Measurements from ENCODE around the gene TSPAN8.

Gene TSPAN8

GRCh38 chr12:71164568-71165197 is 6.9 kb upstream of the TSPAN8 start:
- no peak for DNase-seq (ENCODE audit: low read depth, low spot score)
- no CpG with 5 or more reads among the region's 5 CpGs for whole genome bisulfite sequencing (ENCODE audit: insufficient coverage, insufficient read length)
- no peak overlapping the region for H3K27ac ChIP-seq (ENCODE audit: low read length)
- no peak overlapping the region for H3K4me3 ChIP-seq (ENCODE audit: low read length)
- no peaks in the 10 kb centered on the region for H3K27me3 ChIP-seq (ENCODE audit: control insufficient read depth, insufficient read depth, low read length)
- peaks cover 3% of the 10 kb centered on the region; the same call in 1 of the 2 replicates for H3K36me3 ChIP-seq (ENCODE audit: control insufficient read depth, insufficient read depth, low read length)
- no peaks in the 10 kb centered on the region for H3K4me1 ChIP-seq (ENCODE audit: control insufficient read depth, insufficient read depth, low read length)
- H3K9me3 ChIP-seq (ENCODE audit: control insufficient read depth, insufficient read depth, low read length), result no peaks in the 10 kb centered on the region

GRCh38 chr12:71164166-71164565 is 6.4 kb upstream of the TSPAN8 start:
- Histone ChIP-seq H3K27ac (ENCODE audit: low read length) (no peak overlapping the region), H3K4me1 (ENCODE audit: control insufficient read depth, insufficient read depth, low read length) (no peaks in the 10 kb centered on the region), H3K9me3 (ENCODE audit: control insufficient read depth, insufficient read depth, low read length) (no peaks in the 10 kb centered on the region), H3K27me3 (ENCODE audit: control insufficient read depth, insufficient read depth, low read length) (no peaks in the 10 kb centered on the region), H3K4me3 (ENCODE audit: low read length) (no peak overlapping the region), H3K36me3 (ENCODE audit: control insufficient read depth, insufficient read depth, low read length) (peaks cover 3% of the 10 kb centered on the region; the same call in 1 of the 2 replicates)
- WGBS (ENCODE audit: insufficient coverage, insufficient read length), result no CpG with 5 or more reads among the region's 5 CpGs
- no peak for DNase-seq (ENCODE audit: low read depth, low spot score)

- Histone ChIP-seq H3K4me3 (ENCODE audit: low read length) (no peak overlapping the region), H3K27ac (ENCODE audit: low read length) (no peak overlapping the region), H3K36me3 (ENCODE audit: control insufficient read depth, insufficient read depth, low read length) (peaks cover 3% of the 10 kb centered on the region; the same call in 1 of the 2 replicates), H3K4me1 (ENCODE audit: control insufficient read depth, insufficient read depth, low read length) (no peaks in the 10 kb centered on the region; the same call in 1 of the 2 replicates), H3K27me3 (ENCODE audit: control insufficient read depth, insufficient read depth, low read length) (no peaks in the 10 kb centered on the region), H3K9me3 (ENCODE audit: control insufficient read depth, insufficient read depth, low read length) (no peaks in the 10 kb centered on the region)
- no peak for DNase-seq (ENCODE audit: low read depth, low spot score)
- no CpG with 5 or more reads among the region's 8 CpGs for whole genome bisulfite sequencing (ENCODE audit: insufficient coverage, insufficient read length)
Observed at GRCh38 chr12:71162832-71163763, 5.3 kb upstream of the TSPAN8 start.

GRCh38 chr12:71161591-71161990 is 3.8 kb upstream of the TSPAN8 start:
- H3K27ac ChIP-seq (ENCODE audit: low read length), result no peak overlapping the region
- DNase-seq (ENCODE audit: low read depth, low spot score), result no peak
- H3K9me3 ChIP-seq (ENCODE audit: control insufficient read depth, insufficient read depth, low read length), result no peaks in the 10 kb centered on the region
- peaks cover 3% of the 10 kb centered on the region; the same call in 1 of the 2 replicates for H3K36me3 ChIP-seq (ENCODE audit: control insufficient read depth, insufficient read depth, low read length)
- no peaks in the 10 kb centered on the region for H3K27me3 ChIP-seq (ENCODE audit: control insufficient read depth, insufficient read depth, low read length)
- WGBS (ENCODE audit: insufficient coverage, insufficient read length), result no CpG with 5 or more reads among the region's 1 CpG
- no peak overlapping the region for H3K4me3 ChIP-seq (ENCODE audit: low read length)
- no peaks in the 10 kb centered on the region; the same call in 1 of the 2 replicates for H3K4me1 ChIP-seq (ENCODE audit: control insufficient read depth, insufficient read depth, low read length)

- Histone ChIP-seq H3K27ac (ENCODE audit: low read length) (no peak overlapping the region), H3K4me3 (ENCODE audit: low read length) (no peak overlapping the region), H3K27me3 (ENCODE audit: control insufficient read depth, insufficient read depth, low read length) (no peaks in the 10 kb centered on the region), H3K4me1 (ENCODE audit: control insufficient read depth, insufficient read depth, low read length) (no peaks in the 10 kb centered on the region; the same call in 1 of the 2 replicates), H3K9me3 (ENCODE audit: control insufficient read depth, insufficient read depth, low read length) (no peaks in the 10 kb centered on the region), H3K36me3 (ENCODE audit: control insufficient read depth, insufficient read depth, low read length) (no peaks in the 10 kb centered on the region)
- no peak for DNase-seq (ENCODE audit: low read depth, low spot score)
- WGBS (ENCODE audit: insufficient coverage, insufficient read length), result no CpG with 5 or more reads among the region's 4 CpGs
Observed at GRCh38 chr12:71160585-71160984, 2.8 kb upstream of the TSPAN8 start.

GRCh38 chr12:71159878-71160277 is 2.1 kb upstream of the TSPAN8 start:
- no peaks in the 10 kb centered on the region for H3K36me3 ChIP-seq (ENCODE audit: control insufficient read depth, insufficient read depth, low read length)
- H3K27ac ChIP-seq (ENCODE audit: low read length), result no peak overlapping the region
- no peaks in the 10 kb centered on the region; the same call in 1 of the 2 replicates for H3K4me1 ChIP-seq (ENCODE audit: control insufficient read depth, insufficient read depth, low read length)
- H3K4me3 ChIP-seq (ENCODE audit: low read length), result no peak overlapping the region
- H3K9me3 ChIP-seq (ENCODE audit: control insufficient read depth, insufficient read depth, low read length), result no peaks in the 10 kb centered on the region
- no peak for DNase-seq (ENCODE audit: low read depth, low spot score)
- no peaks in the 10 kb centered on the region for H3K27me3 ChIP-seq (ENCODE audit: control insufficient read depth, insufficient read depth, low read length)

- no peak overlapping the region for H3K4me3 ChIP-seq (ENCODE audit: low read length)
- no peak for DNase-seq (ENCODE audit: low read depth, low spot score)
- H3K4me1 ChIP-seq (ENCODE audit: control insufficient read depth, insufficient read depth, low read length), result no peaks in the 10 kb centered on the region; the same call in 1 of the 2 replicates
- H3K27ac ChIP-seq (ENCODE audit: low read length), result no peak overlapping the region
- H3K36me3 ChIP-seq (ENCODE audit: control insufficient read depth, insufficient read depth, low read length), result no peaks in the 10 kb centered on the region
- no peaks in the 10 kb centered on the region for H3K27me3 ChIP-seq (ENCODE audit: control insufficient read depth, insufficient read depth, low read length)
- H3K9me3 ChIP-seq (ENCODE audit: control insufficient read depth, insufficient read depth, low read length), result no peaks in the 10 kb centered on the region
Observed at GRCh38 chr12:71159264-71159663, 1.5 kb upstream of the TSPAN8 start.

- WGBS (ENCODE audit: insufficient coverage, insufficient read length), result no CpG with 5 or more reads among the region's 4 CpGs
- Histone ChIP-seq H3K36me3 (ENCODE audit: control insufficient read depth, insufficient read depth, low read length) (no peaks in the 10 kb centered on the region), H3K27me3 (ENCODE audit: control insufficient read depth, insufficient read depth, low read length) (no peaks in the 10 kb centered on the region), H3K9me3 (ENCODE audit: control insufficient read depth, insufficient read depth, low read length) (no peaks in the 10 kb centered on the region), H3K27ac (ENCODE audit: low read length) (no peak overlapping the region), H3K4me3 (ENCODE audit: low read length) (no peak overlapping the region), H3K4me1 (ENCODE audit: control insufficient read depth, insufficient read depth, low read length) (no peaks in the 10 kb centered on the region; the same call in 1 of the 2 replicates)
- DNase-seq (ENCODE audit: low read depth, low spot score), result no peak
Observed at GRCh38 chr12:71158361-71158882, 623 bp upstream of the TSPAN8 start.

GRCh38 chr12:71155225-71155624 is 2.6 kb downstream of the TSPAN8 start:
- no peaks in the 10 kb centered on the region; the same call in 1 of the 2 replicates for H3K4me1 ChIP-seq (ENCODE audit: control insufficient read depth, insufficient read depth, low read length)
- WGBS (ENCODE audit: insufficient coverage, insufficient read length), result no CpG with 5 or more reads among the region's 4 CpGs
- H3K27me3 ChIP-seq (ENCODE audit: control insufficient read depth, insufficient read depth, low read length), result no peaks in the 10 kb centered on the region
- no peak overlapping the region for H3K4me3 ChIP-seq (ENCODE audit: low read length)
- H3K9me3 ChIP-seq (ENCODE audit: control insufficient read depth, insufficient read depth, low read length), result no peaks in the 10 kb centered on the region
- no peaks in the 10 kb centered on the region for H3K36me3 ChIP-seq (ENCODE audit: control insufficient read depth, insufficient read depth, low read length)
- DNase-seq (ENCODE audit: low read depth, low spot score), result no peak
- H3K27ac ChIP-seq (ENCODE audit: low read length), result no peak overlapping the region

GRCh38 chr12:71152851-71153250 is 4.9 kb downstream of the TSPAN8 start:
- no CpG with 5 or more reads among the region's 5 CpGs for WGBS (ENCODE audit: insufficient coverage, insufficient read length)
- no peak for DNase-seq (ENCODE audit: low read depth, low spot score)
- Histone ChIP-seq H3K27ac (ENCODE audit: low read length) (no peak overlapping the region), H3K4me1 (ENCODE audit: control insufficient read depth, insufficient read depth, low read length) (no peaks in the 10 kb centered on the region), H3K4me3 (ENCODE audit: low read length) (no peak overlapping the region), H3K9me3 (ENCODE audit: control insufficient read depth, insufficient read depth, low read length) (no peaks in the 10 kb centered on the region), H3K27me3 (ENCODE audit: control insufficient read depth, insufficient read depth, low read length) (no peaks in the 10 kb centered on the region), H3K36me3 (ENCODE audit: control insufficient read depth, insufficient read depth, low read length) (no peaks in the 10 kb centered on the region)

Measured in iPS DF 6.9 (cell line).